Measurements from ENCODE around the gene ETNPPL.

- TF ChIP-seq CTCF (IDR thresholded peaks at IDR 0.05; ENCODE audit: extremely low read depth in 1 of 2, insufficient read depth in 1 of 2, low read depth in 1 of 2, low read length in 2 of 2): no peak
- TF ChIP-seq MAX (IDR thresholded peaks at IDR 0.05; ENCODE audit: insufficient read depth, insufficient read length): no peak
- TF ChIP-seq POLR2A (IDR thresholded peaks at IDR 0.05; ENCODE audit: low read depth, low read length): no peak
- no peak for TF ChIP-seq POLR2AphosphoS5 (IDR thresholded peaks at IDR 0.05; ENCODE audit: insufficient read depth, low read depth, low read length)
- no peak for TF ChIP-seq EZH2 (IDR thresholded peaks at IDR 0.05; ENCODE audit: borderline replicate concordance, low read depth, low read length, severe bottlenecking)
- no peak for TF ChIP-seq FOS (IDR thresholded peaks at IDR 0.05; ENCODE audit: borderline replicate concordance, insufficient read depth, low read length)
Measured at GRCh38 chr4:108763226-108763593, 357 bp upstream of the ETNPPL start.

All from endothelial cell of umbilical vein (primary cell).